HepG2 (cell line): ENCODE measurements around the gene GGA1.

Source experiments
- BCLAF1 ChIP-seq: fragments of 450-650 bp; IDR thresholded peaks from 2 replicates; pipeline ENCODE4 v1.6.1; 2017; ENCODE audit warnings: mild to moderate bottlenecking
- BRD4 ChIP-seq: sonication (generic); formaldehyde crosslinking; IDR thresholded peaks from 2 replicates; pipeline ENCODE4 v1.4.0; 2020; ENCODE audit warnings: missing genetic modification reagents
- SMAD3 ChIP-seq: sonication (generic); formaldehyde crosslinking; IDR thresholded peaks from 2 replicates; pipeline ENCODE4 v1.4.0; 2020; ENCODE audit warnings: missing genetic modification reagents
- TF ChIP-seq, protein P1 (sequence below): sonication (generic); formaldehyde crosslinking; IDR thresholded peaks from 2 replicates; pipeline ENCODE4 v1.5.0; 2020; ENCODE audit warnings: mild to moderate bottlenecking, missing genetic modification reagents, moderate library complexity

DNA sequence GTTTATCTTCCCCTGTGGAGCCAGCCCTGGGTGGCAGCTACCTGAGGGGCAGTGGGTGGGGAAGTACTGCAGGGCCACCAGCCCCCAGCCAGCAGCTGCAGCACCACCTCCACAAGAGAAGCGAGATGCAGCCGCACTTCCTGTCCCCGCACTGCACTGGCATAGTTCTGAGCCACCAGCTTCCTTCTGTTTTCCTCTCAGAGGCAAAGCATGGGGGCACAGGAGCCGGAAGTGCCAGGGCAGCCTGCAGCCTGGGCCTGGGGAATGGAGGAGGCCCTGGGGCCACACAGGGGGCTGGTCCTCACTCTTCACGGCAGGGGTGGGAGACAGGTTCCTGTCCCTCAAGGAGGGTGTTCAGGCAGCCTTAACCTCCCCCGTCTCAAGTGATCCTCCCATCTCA, 18.9 kb downstream of the GGA1 start:
- TF ChIP-seq BCLAF1: no peak
- no peak for TF ChIP-seq SMAD3
- TF ChIP-seq, protein P1, sequence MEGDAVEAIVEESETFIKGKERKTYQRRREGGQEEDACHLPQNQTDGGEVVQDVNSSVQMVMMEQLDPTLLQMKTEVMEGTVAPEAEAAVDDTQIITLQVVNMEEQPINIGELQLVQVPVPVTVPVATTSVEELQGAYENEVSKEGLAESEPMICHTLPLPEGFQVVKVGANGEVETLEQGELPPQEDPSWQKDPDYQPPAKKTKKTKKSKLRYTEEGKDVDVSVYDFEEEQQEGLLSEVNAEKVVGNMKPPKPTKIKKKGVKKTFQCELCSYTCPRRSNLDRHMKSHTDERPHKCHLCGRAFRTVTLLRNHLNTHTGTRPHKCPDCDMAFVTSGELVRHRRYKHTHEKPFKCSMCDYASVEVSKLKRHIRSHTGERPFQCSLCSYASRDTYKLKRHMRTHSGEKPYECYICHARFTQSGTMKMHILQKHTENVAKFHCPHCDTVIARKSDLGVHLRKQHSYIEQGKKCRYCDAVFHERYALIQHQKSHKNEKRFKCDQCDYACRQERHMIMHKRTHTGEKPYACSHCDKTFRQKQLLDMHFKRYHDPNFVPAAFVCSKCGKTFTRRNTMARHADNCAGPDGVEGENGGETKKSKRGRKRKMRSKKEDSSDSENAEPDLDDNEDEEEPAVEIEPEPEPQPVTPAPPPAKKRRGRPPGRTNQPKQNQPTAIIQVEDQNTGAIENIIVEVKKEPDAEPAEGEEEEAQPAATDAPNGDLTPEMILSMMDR: no peak
- no peak for TF ChIP-seq BRD4 (CRISPR knock-in tag)
